ENCODE data around the gene YTHDC1. TPM values are rescaled to one million over a fixed set of nuclear protein-coding genes. Genes with fewer than 3 reads are reported as not detected.

Gene YTHDC1
- total RNA-seq, 6 experiments from 2014 or later = 41.3 to 51.8 (median 50.1) TPM

DNA sequence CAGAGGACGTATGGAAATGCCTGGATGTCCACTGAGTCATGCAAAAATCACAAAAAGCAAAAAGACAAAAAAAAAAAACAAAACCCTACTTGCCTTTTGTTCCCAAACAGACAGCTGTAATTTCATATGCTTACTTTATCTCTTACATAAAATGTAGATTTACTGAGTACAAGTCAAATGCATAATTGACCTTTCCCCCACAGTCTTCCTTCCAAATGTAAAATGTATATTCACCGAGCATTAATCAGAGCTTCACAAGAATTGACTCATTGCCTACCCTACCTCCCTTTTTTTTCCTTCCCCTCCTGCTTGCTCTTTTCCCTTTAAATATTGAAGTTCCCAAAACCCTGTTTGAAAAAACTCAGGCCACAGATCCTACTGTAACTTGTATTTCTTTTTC is 71.9 kb downstream of the YTHDC1 start:
- Mint-ChIP-seq H3K4me3 (no peak overlapping the region), H3K36me3 (ENCODE audit: low read depth) (no peaks in the 10 kb centered on the region), H3K4me1 (ENCODE audit: low read depth) (peaks cover 27% of the 10 kb centered on the region), H3K27me3 (ENCODE audit: insufficient read depth) (no peaks in the 10 kb centered on the region; the same call in none of the 2 replicates), H3K27ac (no peak overlapping the region), H3K9me3 (no peaks in the 10 kb centered on the region)
- DNase-seq = no peak
- TF ChIP-seq CTCF (IDR thresholded peaks at IDR 0.05) = no peak

DNA sequence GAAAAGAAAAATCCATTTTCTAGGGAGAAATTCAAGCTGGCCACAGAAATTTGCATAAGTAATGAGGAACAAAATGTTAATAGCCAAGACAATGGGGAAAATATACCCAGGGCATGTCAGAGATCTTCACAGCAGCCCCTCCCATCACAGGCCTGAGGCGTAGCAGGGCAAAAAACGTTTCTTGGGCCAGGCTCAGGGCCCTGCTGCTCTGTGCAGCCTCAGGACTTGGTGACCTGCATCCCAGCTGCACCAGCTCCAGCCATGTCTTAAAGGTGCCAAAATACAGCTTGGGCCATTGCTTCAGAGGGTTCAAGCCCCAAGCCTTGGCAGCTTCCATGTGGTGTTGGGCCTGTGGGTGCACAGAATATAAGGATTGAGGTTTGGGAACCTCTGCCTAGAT is 72.3 kb downstream of the YTHDC1 start:
- no peak for TF ChIP-seq CTCF (IDR thresholded peaks at IDR 0.05)
- H3K27ac Mint-ChIP-seq = no peak overlapping the region
- H3K4me3 Mint-ChIP-seq = no peak overlapping the region

GRCh38 chr4:68272860-68273259 is 77.0 kb downstream of the YTHDC1 start:
- DNase-seq = peak; percentile 9
- peak overlapping the region; percentile 89 for H3K4me3 Mint-ChIP-seq
- no peak for TF ChIP-seq CTCF (IDR thresholded peaks at IDR 0.05)

More for the DNA sequence above, 72.3 kb downstream of the YTHDC1 start:
- DNase-seq = no peak
- Mint-ChIP-seq H3K36me3 (ENCODE audit: low read depth) (no peaks in the 10 kb centered on the region), H3K9me3 (no peaks in the 10 kb centered on the region), H3K4me1 (ENCODE audit: low read depth) (peaks cover 31% of the 10 kb centered on the region), H3K27me3 (ENCODE audit: insufficient read depth) (no peaks in the 10 kb centered on the region; the same call in none of the 2 replicates)

GRCh38 chr4:68272380-68272779 is 77.5 kb downstream of the YTHDC1 start:
- TF ChIP-seq CTCF (IDR thresholded peaks at IDR 0.05) = no peak
- Mint-ChIP-seq H3K36me3 (ENCODE audit: low read depth) (no peaks in the 10 kb centered on the region), H3K9me3 (no peaks in the 10 kb centered on the region), H3K4me3 (peak overlapping the region; percentile 89), H3K27me3 (ENCODE audit: insufficient read depth) (peaks cover 1% of the 10 kb centered on the region), H3K27ac (peak overlapping the region; percentile 28), H3K4me1 (ENCODE audit: low read depth) (peaks cover 38% of the 10 kb centered on the region)
- no peak for DNase-seq

More at GRCh38 chr4:68272860-68273259, 77.0 kb downstream of the YTHDC1 start:
- H3K4me1 Mint-ChIP-seq (ENCODE audit: low read depth) = peaks cover 37% of the 10 kb centered on the region
- H3K27me3 Mint-ChIP-seq (ENCODE audit: insufficient read depth) = peaks cover 1% of the 10 kb centered on the region
- no peak overlapping the region for H3K27ac Mint-ChIP-seq
- H3K9me3 Mint-ChIP-seq = no peaks in the 10 kb centered on the region
- no peaks in the 10 kb centered on the region for H3K36me3 Mint-ChIP-seq (ENCODE audit: low read depth)

- Mint-ChIP-seq H3K27ac (peak overlapping the region; percentile 28), H3K36me3 (ENCODE audit: low read depth) (no peaks in the 10 kb centered on the region), H3K4me1 (ENCODE audit: low read depth) (peaks cover 40% of the 10 kb centered on the region), H3K27me3 (ENCODE audit: insufficient read depth) (peaks cover 1% of the 10 kb centered on the region), H3K9me3 (no peaks in the 10 kb centered on the region), H3K4me3 (peak overlapping the region; percentile 89)
- DNase-seq = peak; percentile 73
- peak; percentile 88 for TF ChIP-seq CTCF (IDR thresholded peaks at IDR 0.05)
Observed at GRCh38 chr4:68271851-68272357, 78.0 kb downstream of the YTHDC1 start.
